SK-N-SH treated with all-trans-retinoic acid at 6 μM for 48 hours (cell line): ENCODE results near the gene KIF4A.

Experiments
- ARNTL ChIP-seq: fragments of 450-650 bp; formaldehyde crosslinking; IDR thresholded peaks from 2 replicates; pipeline ENCODE4 v1.5.0; 2020; ENCODE audit warnings: low read depth, mild to moderate bottlenecking, moderate library complexity, borderline replicate concordance
- BACH2 ChIP-seq: fragments of 250-450 bp; sonication (Bioruptor Pico); IDR thresholded peaks from 2 replicates; pipeline ENCODE4 v1.9.0; 2021; ENCODE audit warnings: mild to moderate bottlenecking, borderline replicate concordance
- CREB5 ChIP-seq: fragments of 250-450 bp; sonication (Bioruptor Pico); IDR thresholded peaks from 2 replicates; pipeline ENCODE4 v1.5.1; 2020; ENCODE audit warnings: low read depth, mild to moderate bottlenecking, moderate library complexity
- CSDC2 ChIP-seq: fragments of 250-450 bp; sonication (Bioruptor Pico); IDR thresholded peaks from 2 replicates; pipeline ENCODE4 v1.5.0; 2020; ENCODE audit warnings: mild to moderate bottlenecking, moderate library complexity
- GLIS3 ChIP-seq: fragments of 250-450 bp; sonication (Bioruptor Pico); IDR thresholded peaks from 2 replicates; pipeline ENCODE4 v1.5.0; 2020; ENCODE audit warnings: mild to moderate bottlenecking, moderate library complexity
- PATZ1 ChIP-seq: fragments of 250-450 bp; sonication (Bioruptor Pico); IDR thresholded peaks from 2 replicates; pipeline ENCODE4 v1.8.0; 2020; ENCODE audit warnings: mild to moderate bottlenecking, moderate library complexity, borderline replicate concordance
- PPARA ChIP-seq: fragments of 250-450 bp; sonication (Bioruptor Pico); IDR thresholded peaks from 2 replicates; pipeline ENCODE4 v1.5.0; 2020; ENCODE audit warnings: mild to moderate bottlenecking, borderline replicate concordance
- SNAI2 ChIP-seq: fragments of 250-450 bp; sonication (Bioruptor Pico); IDR thresholded peaks from 2 replicates; pipeline ENCODE4 v1.5.0; 2020; ENCODE audit warnings: mild to moderate bottlenecking, moderate library complexity
- TSHZ2 ChIP-seq: fragments of 250-450 bp; sonication (Bioruptor Pico); IDR thresholded peaks from 2 replicates; pipeline ENCODE4 v1.5.0; 2020; ENCODE audit warnings: mild to moderate bottlenecking, moderate library complexity
- ZFP3 ChIP-seq: fragments of 250-450 bp; sonication (Bioruptor Pico); IDR thresholded peaks from 2 replicates; pipeline ENCODE4 v1.5.0; 2020; ENCODE audit warnings: mild to moderate bottlenecking, moderate library complexity
- ZFP30 ChIP-seq: fragments of 450-650 bp; formaldehyde crosslinking; IDR thresholded peaks from 2 replicates; pipeline ENCODE4 v1.5.0; 2022; ENCODE audit warnings: mild to moderate bottlenecking, moderate library complexity
- ZNF70 ChIP-seq: fragments of 450-650 bp; formaldehyde crosslinking; IDR thresholded peaks from 2 replicates; pipeline ENCODE4 v1.5.0; 2020; ENCODE audit warnings: mild to moderate bottlenecking, moderate library complexity

GRCh38 chrX:70352496-70352895, 62.6 kb downstream of the KIF4A start:
- TF ChIP-seq ZFP30 (CRISPR knock-in tag) = no peak
- no peak for TF ChIP-seq TSHZ2
- TF ChIP-seq PATZ1 (CRISPR knock-in tag) = no peak
- TF ChIP-seq PPARA (CRISPR knock-in tag) = no peak
- TF ChIP-seq ZFP3 = no peak
- TF ChIP-seq ARNTL (CRISPR knock-in tag) = no peak
- TF ChIP-seq CREB5 = no peak
- no peak for TF ChIP-seq CSDC2
- TF ChIP-seq GLIS3 = no peak
- TF ChIP-seq BACH2 (CRISPR knock-in tag) = no peak
- TF ChIP-seq ZNF70 (CRISPR knock-in tag) = no peak
- TF ChIP-seq SNAI2 (CRISPR knock-in tag) = no peak
